B cell (primary cell): ENCODE measurements around the gene KRT75.

Experiments
- CTCF ChIP-seq: fragments of 200-600 bp; IDR thresholded peaks from one replicate; pipeline ENCODE4 v1.8.0; 2022; ENCODE audit warnings: antibody characterized with exemption, mild to moderate bottlenecking
- EZH2 ChIP-seq: IDR thresholded peaks from 2 replicates; pipeline ENCODE4 v1.6.1; 2012; ENCODE audit warnings: borderline replicate concordance, low read depth, mild to moderate bottlenecking, moderate library complexity, low read length; ENCODE audit not compliant: insufficient read depth, poor library complexity, severe bottlenecking

GRCh38 chr12:52390739-52391617 lies 43.2 kb downstream of the KRT75 start:
- no peak for TF ChIP-seq CTCF
- no peak for TF ChIP-seq EZH2
